ENCODE measurements around the gene MED13L.

The MED13L gene

GRCh38 chr12:115984616-115985015 is 292.9 kb downstream of the MED13L start:
- no peak for TF ChIP-seq ZFP3 (CRISPR knock-in tag; IDR thresholded peaks at IDR 0.05)
- TF ChIP-seq OSR1 (CRISPR knock-in tag; IDR thresholded peaks at IDR 0.05), result no peak
- no peak for TF ChIP-seq ISL1 (CRISPR knock-in tag; IDR thresholded peaks at IDR 0.05)
- no peak for TF ChIP-seq ESRRG (CRISPR knock-in tag; IDR thresholded peaks at IDR 0.05)
- TF ChIP-seq GLIS3 (CRISPR knock-in tag; IDR thresholded peaks at IDR 0.05), result no peak
- no peak for TF ChIP-seq POU6F1 (CRISPR knock-in tag; IDR thresholded peaks at IDR 0.05; ENCODE audit: borderline replicate concordance, low read depth)
- no peak for TF ChIP-seq ZNF565 (CRISPR knock-in tag; conservative IDR thresholded peaks at IDR 0.05; ENCODE audit: low read depth)
- no peak for TF ChIP-seq TSHZ2 (CRISPR knock-in tag; IDR thresholded peaks at IDR 0.05)
- no peak for ATAC-seq

- no peak; the same call in 1 of the 3 replicates for ATAC-seq
- TF ChIP-seq CSDC2 (CRISPR knock-in tag; IDR thresholded peaks at IDR 0.05), result no peak
- TF ChIP-seq CREB5 (CRISPR knock-in tag; IDR thresholded peaks at IDR 0.05; ENCODE audit: low read depth), result no peak
- no peak for TF ChIP-seq OSR1 (CRISPR knock-in tag; IDR thresholded peaks at IDR 0.05)
- TF ChIP-seq PATZ1 (CRISPR knock-in tag; IDR thresholded peaks at IDR 0.05; ENCODE audit: borderline replicate concordance), result no peak
- TF ChIP-seq TOX (CRISPR knock-in tag; IDR thresholded peaks at IDR 0.05; ENCODE audit: borderline replicate concordance), result no peak
- no peak for TF ChIP-seq BACH2 (CRISPR knock-in tag; IDR thresholded peaks at IDR 0.05; ENCODE audit: borderline replicate concordance)
- no peak for TF ChIP-seq ZFP3 (CRISPR knock-in tag; IDR thresholded peaks at IDR 0.05)
Observed at GRCh38 chr12:115983226-115983798, 294.2 kb downstream of the MED13L start.

- ATAC-seq, result no peak
- no peak for TF ChIP-seq SNAI2 (CRISPR knock-in tag; IDR thresholded peaks at IDR 0.05)
Observed at GRCh38 chr12:115980339-115980738, 297.2 kb downstream of the MED13L start.

- no peak for ATAC-seq
- TF ChIP-seq ZFP3 (CRISPR knock-in tag; IDR thresholded peaks at IDR 0.05) (no peak), POU6F1 (CRISPR knock-in tag; IDR thresholded peaks at IDR 0.05; ENCODE audit: borderline replicate concordance, low read depth) (no peak), TSHZ2 (CRISPR knock-in tag; IDR thresholded peaks at IDR 0.05) (no peak), PPARA (CRISPR knock-in tag; IDR thresholded peaks at IDR 0.05; ENCODE audit: borderline replicate concordance) (no peak), ZC3H10 (CRISPR knock-in tag; IDR thresholded peaks at IDR 0.05) (no peak), ZNF8 (CRISPR knock-in tag; IDR thresholded peaks at IDR 0.05) (no peak), TOX (CRISPR knock-in tag; IDR thresholded peaks at IDR 0.05; ENCODE audit: borderline replicate concordance) (no peak), SNAI2 (CRISPR knock-in tag; IDR thresholded peaks at IDR 0.05) (no peak), ZNF70 (CRISPR knock-in tag; IDR thresholded peaks at IDR 0.05) (no peak), RARB (CRISPR knock-in tag; IDR thresholded peaks at IDR 0.05) (no peak), GLIS3 (CRISPR knock-in tag; IDR thresholded peaks at IDR 0.05) (no peak), CSRNP3 (CRISPR knock-in tag; IDR thresholded peaks at IDR 0.05) (no peak), ZFP30 (CRISPR knock-in tag; IDR thresholded peaks at IDR 0.05) (no peak)
Observed at GRCh38 chr12:115979851-115980250, 297.6 kb downstream of the MED13L start.
